Fibroblast of mammary gland (primary cell): ENCODE measurements around the gene CRTC2.

Experiments used
- DNase-seq: peaks from one replicate; pipeline ENCODE4 v3.0.0-alpha.2; 2010; ENCODE audit warnings: low read depth
- H3K4me3 ChIP-seq: 2 replicates; pipeline ENCODE4 v1.5.1; 2011; ENCODE audit warnings: low read depth, mild to moderate bottlenecking, low read length, moderate library complexity; ENCODE audit not compliant: control insufficient read depth
- CTCF ChIP-seq: conservative IDR thresholded peaks from 2 replicates; pipeline ENCODE4 v1.5.1; 2011; ENCODE audit warnings: low read depth, low read length, inconsistent platforms; ENCODE audit not compliant: control insufficient read depth, insufficient read depth

CRTC2 gene

GRCh38 chr1:153936011-153936802 lies 22.2 kb downstream of the CRTC2 start:
- H3K4me3 ChIP-seq, result no peak overlapping the region
- no peak for TF ChIP-seq CTCF
- no peak for DNase-seq

- no peak for DNase-seq
- TF ChIP-seq CTCF, result no peak
- H3K4me3 ChIP-seq, result no peak overlapping the region
Measured at GRCh38 chr1:153934746-153935145, 23.7 kb downstream of the CRTC2 start.

GRCh38 chr1:153933955-153934354 lies 24.5 kb downstream of the CRTC2 start:
- TF ChIP-seq CTCF, result no peak
- no peak for DNase-seq
- no peak overlapping the region for H3K4me3 ChIP-seq

GRCh38 chr1:153933430-153933829 lies 25.0 kb downstream of the CRTC2 start:
- no peak for DNase-seq
- no peak overlapping the region for H3K4me3 ChIP-seq
- no peak for TF ChIP-seq CTCF

GRCh38 chr1:153932156-153933131 lies 26.0 kb downstream of the CRTC2 start:
- no peak overlapping the region for H3K4me3 ChIP-seq
- TF ChIP-seq CTCF, result no peak
- no peak for DNase-seq

GRCh38 chr1:153929981-153930948 lies 28.1 kb downstream of the CRTC2 start:
- TF ChIP-seq CTCF, result no peak
- DNase-seq, result no peak
- H3K4me3 ChIP-seq, result no peak overlapping the region
